SK-N-MC (cell line): ENCODE data around the gene CDH23.

Experiments used
- DNase-seq: peaks from one replicate; pipeline ENCODE4 v3.0.0-alpha.2; 2011; ENCODE audit warnings: low read depth, low spot score
- H3K27ac ChIP-seq: fragments of 200-600 bp; sonication (generic); 2 replicates; pipeline ENCODE4 v1.5.1; 2016; ENCODE audit warnings: mixed run types
- H3K36me3 ChIP-seq: fragments of 200-600 bp; sonication (generic); 2 replicates; pipeline ENCODE4 v1.6.1; 2017; ENCODE audit warnings: antibody characterized with exemption, low read length, mixed read lengths; ENCODE audit not compliant: insufficient read depth
- H3K4me3 ChIP-seq: fragments of 200-600 bp; sonication (generic); 2 replicates; pipeline ENCODE4 v1.5.1; 2016
- H3K9ac ChIP-seq: fragments of 200-600 bp; sonication (generic); 2 replicates; pipeline ENCODE4 v1.8.0; 2017; ENCODE audit warnings: mixed run types, mixed read lengths; ENCODE audit not compliant: insufficient read length
- H3K9me3 ChIP-seq: fragments of 200-600 bp; sonication (generic); 2 replicates; pipeline ENCODE4 v1.6.1; 2017; ENCODE audit warnings: low read depth, mild to moderate bottlenecking, antibody characterized with exemption, low read length, moderate library complexity, mixed read lengths
- EZH2 ChIP-seq: fragments of 200-600 bp; sonication (generic); IDR thresholded peaks from one replicate; pipeline ENCODE4 v1.6.1; 2017; ENCODE audit warnings: antibody characterized with exemption
- FOXP2 ChIP-seq: optimal IDR thresholded peaks from 2 replicates; pipeline ENCODE3; 2011; ENCODE audit warnings: mild to moderate bottlenecking, moderate library complexity; ENCODE audit not compliant: insufficient read depth; ENCODE audit errors: extremely low read length, control extremely low read depth
- POLR2AphosphoS5 ChIP-seq: IDR thresholded peaks from 2 replicates; pipeline ENCODE4 v1.6.1; 2012; ENCODE audit warnings: mild to moderate bottlenecking, low read depth, low read length, borderline replicate concordance

Gene CDH23

DNA sequence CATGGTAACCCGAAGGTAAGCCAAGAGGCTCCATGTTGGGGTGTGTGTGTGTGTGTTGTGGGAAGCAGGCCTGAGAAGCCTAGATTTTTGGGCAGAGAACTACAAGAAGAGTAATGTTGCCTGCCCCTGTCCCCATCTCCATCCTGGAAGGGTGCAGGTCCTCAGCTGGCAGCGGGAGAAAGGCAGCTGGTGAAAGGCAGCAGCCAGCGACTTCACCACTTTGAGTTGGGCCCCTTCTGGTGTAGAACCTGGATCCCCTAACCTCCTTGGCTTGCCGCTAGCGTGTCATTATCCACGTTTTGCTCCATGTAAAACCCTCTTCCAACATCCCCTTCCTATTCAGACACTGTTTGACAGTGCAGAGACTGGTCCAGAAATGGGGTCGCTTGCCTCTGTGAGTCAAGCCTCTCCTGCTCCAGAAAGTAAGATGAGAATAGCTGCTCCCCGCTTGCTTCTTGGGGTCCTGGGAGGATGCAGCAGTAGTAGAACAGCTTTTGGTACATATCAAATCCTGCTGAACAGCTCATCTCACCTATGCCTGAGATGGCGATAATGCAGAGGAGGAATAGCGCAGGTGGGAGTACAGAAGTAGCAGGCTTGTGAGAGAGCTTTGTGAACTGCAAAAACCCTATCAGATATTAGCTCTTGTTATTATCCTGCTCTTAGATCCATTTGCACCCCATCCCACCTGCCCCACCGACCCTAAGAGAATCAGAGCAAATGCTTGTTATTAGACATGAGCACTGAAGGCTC lies 22.1 kb upstream of the CDH23 start:
- no peaks in the 10 kb centered on the region for H3K9me3 ChIP-seq
- no peaks in the 10 kb centered on the region for H3K36me3 ChIP-seq
- no peak for DNase-seq
- H3K27ac ChIP-seq: no peak overlapping the region
- H3K4me3 ChIP-seq: no peak overlapping the region
- H3K9ac ChIP-seq: no peak overlapping the region
- TF ChIP-seq POLR2AphosphoS5 (no peak), FOXP2 (no peak), EZH2 (no peak)

- no peaks in the 10 kb centered on the region for H3K36me3 ChIP-seq
- TF ChIP-seq FOXP2 (no peak), POLR2AphosphoS5 (no peak)
- no peak overlapping the region for H3K9ac ChIP-seq
- no peak overlapping the region for H3K4me3 ChIP-seq
- H3K27ac ChIP-seq: no peak overlapping the region
- H3K9me3 ChIP-seq: no peaks in the 10 kb centered on the region
- no peak for DNase-seq
Observed at GRCh38 chr10:71375952-71376351, 20.8 kb upstream of the CDH23 start.

- Histone ChIP-seq H3K9me3 (no peaks in the 10 kb centered on the region), H3K27ac (no peak overlapping the region), H3K36me3 (no peaks in the 10 kb centered on the region), H3K9ac (no peak overlapping the region), H3K4me3 (no peak overlapping the region)
- TF ChIP-seq EZH2 (no peak), POLR2AphosphoS5 (no peak), FOXP2 (no peak)
- DNase-seq: no peak
Observed at GRCh38 chr10:71378336-71379117, 18.2 kb upstream of the CDH23 start.

DNA sequence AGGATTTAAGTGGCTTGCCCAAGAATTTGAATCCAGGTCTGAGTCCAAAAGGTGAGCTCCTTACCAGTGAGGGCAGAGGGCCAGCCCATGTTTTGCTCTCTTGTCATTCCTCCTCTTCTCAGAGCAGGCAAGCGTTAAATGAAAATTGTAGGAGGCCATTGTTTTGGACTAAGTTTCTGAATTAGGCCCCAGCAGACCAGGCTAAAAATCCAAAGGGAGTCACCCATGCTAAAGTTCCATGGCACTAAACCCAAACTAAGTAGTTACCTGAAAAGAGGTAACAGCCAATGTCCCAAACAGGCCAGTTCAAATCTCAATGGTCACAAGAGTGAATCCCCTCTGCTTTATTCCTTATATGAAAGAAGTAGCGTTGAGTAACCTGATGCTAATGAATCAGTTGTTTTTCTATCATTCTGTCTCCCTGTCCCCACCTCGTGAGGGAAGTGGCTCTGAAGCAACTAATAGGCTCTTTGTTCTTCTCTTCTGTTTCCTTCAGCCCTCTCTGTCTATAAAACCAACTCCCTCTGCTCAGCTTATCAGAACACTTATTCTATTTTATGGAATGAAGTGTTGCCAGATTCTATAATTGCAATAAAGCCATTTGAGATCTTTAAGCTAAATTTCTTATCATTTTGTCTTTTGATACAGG lies 17.5 kb upstream of the CDH23 start:
- H3K27ac ChIP-seq: no peak overlapping the region
- no peak overlapping the region for H3K9ac ChIP-seq

GRCh38 chr10:71380841-71381240 lies 15.9 kb upstream of the CDH23 start:
- TF ChIP-seq FOXP2 (no peak), EZH2 (no peak), POLR2AphosphoS5 (no peak)
- DNase-seq: no peak
- H3K9me3 ChIP-seq: no peaks in the 10 kb centered on the region
- no peak overlapping the region for H3K27ac ChIP-seq
- no peak overlapping the region for H3K9ac ChIP-seq
- no peaks in the 10 kb centered on the region for H3K36me3 ChIP-seq
- no peak overlapping the region for H3K4me3 ChIP-seq

More for the DNA sequence above, 17.5 kb upstream of the CDH23 start:
- no peak overlapping the region for H3K4me3 ChIP-seq
- H3K9me3 ChIP-seq: no peaks in the 10 kb centered on the region
- no peak for DNase-seq
- TF ChIP-seq FOXP2 (no peak), POLR2AphosphoS5 (no peak), EZH2 (no peak)
- H3K36me3 ChIP-seq: no peaks in the 10 kb centered on the region

DNA sequence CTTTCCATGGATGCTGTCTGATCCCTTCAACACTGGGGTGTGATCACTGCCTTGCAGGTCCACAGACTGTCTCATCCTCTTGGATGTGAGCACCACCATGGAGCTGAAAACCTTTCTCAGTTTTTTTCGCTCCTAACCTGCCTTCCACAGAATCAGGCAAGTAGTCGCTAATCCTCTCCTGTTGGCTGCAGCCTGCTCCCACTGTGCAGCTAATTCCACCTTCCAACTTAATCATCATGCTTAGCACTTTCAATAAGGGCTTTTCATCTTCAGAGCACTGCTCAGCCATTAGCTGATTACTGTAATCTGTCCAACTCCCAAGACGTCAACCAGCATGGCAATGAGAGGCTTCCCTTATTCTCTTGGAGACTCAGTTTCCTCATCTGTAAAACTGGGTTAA lies 15.1 kb upstream of the CDH23 start:
- H3K36me3 ChIP-seq: no peaks in the 10 kb centered on the region
- DNase-seq: no peak
- no peaks in the 10 kb centered on the region for H3K9me3 ChIP-seq
- H3K27ac ChIP-seq: no peak overlapping the region
- no peak overlapping the region for H3K9ac ChIP-seq
- no peak for TF ChIP-seq POLR2AphosphoS5
- no peak for TF ChIP-seq EZH2
- no peak for TF ChIP-seq FOXP2
- no peak overlapping the region for H3K4me3 ChIP-seq

- H3K4me3 ChIP-seq: no peak overlapping the region
- TF ChIP-seq FOXP2 (no peak), POLR2AphosphoS5 (no peak), EZH2 (no peak)
Observed at GRCh38 chr10:71382028-71382427, 14.7 kb upstream of the CDH23 start.

DNA sequence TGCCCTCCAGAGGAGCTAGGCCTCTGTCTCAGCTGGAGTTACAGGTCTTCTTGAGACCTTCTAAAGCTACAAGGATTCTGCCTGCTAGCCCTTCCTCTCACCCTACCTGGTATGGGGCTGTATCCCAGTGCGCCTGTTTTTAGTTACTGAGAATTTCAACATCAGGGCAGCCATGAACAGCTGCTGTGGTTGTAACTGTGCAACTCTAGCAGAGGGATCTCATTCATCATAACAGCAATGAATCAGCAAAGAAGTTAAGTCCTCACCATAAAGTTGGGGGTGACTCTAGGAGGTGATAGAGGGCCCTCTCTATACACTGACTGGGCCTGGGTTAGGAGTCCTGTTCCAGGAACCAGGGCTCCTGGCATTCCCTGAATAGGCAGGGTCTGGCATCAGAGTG lies 14.0 kb upstream of the CDH23 start:
- TF ChIP-seq EZH2 (no peak), POLR2AphosphoS5 (no peak), FOXP2 (no peak)
- no peaks in the 10 kb centered on the region for H3K36me3 ChIP-seq
- H3K9ac ChIP-seq: no peak overlapping the region
- no peaks in the 10 kb centered on the region for H3K9me3 ChIP-seq
- no peak overlapping the region for H3K4me3 ChIP-seq
- DNase-seq: no peak
- no peak overlapping the region for H3K27ac ChIP-seq

More at GRCh38 chr10:71382028-71382427, 14.7 kb upstream of the CDH23 start:
- DNase-seq: no peak
- Histone ChIP-seq H3K36me3 (no peaks in the 10 kb centered on the region), H3K27ac (no peak overlapping the region), H3K9ac (no peak overlapping the region), H3K9me3 (no peaks in the 10 kb centered on the region)
